SK-MEL-5 (cell line): ENCODE results near the gene ACOX3. TPM values are rescaled to one million over a fixed set of nuclear protein-coding genes. Genes with fewer than 3 reads are reported as not detected.
"Not testable (repeated sequence)": the region's sequence is repeated elsewhere in the genome, so short reads cannot be mapped to it uniquely, and the experiment has no call there.

Experiments
- DNase-seq: peaks from one replicate; pipeline ENCODE4 v3.0.0-alpha.2; 2016; ENCODE audit warnings: low read depth, low spot score
- in situ Hi-C: cut with HindIII; loops from 2 replicates; pipeline ENCODE4 v1.10.0; 2016; ENCODE audit warnings: low sequenced_read_pairs, high pct_unique_total_duplicates, low pct_unique_long_range_greater_than_20kb
- total RNA-seq: library from RNA; depleted of rRNA; stranded (reverse); fragments of >200 nt; shearing (Covaris generic); gene quantifications from 2 replicates; pipeline ENCODE4 v1.2.3, GENCODE V29; 2014

Gene ACOX3
- total RNA-seq, 1 experiment from 2014 or later: 11.9 TPM

DNA sequence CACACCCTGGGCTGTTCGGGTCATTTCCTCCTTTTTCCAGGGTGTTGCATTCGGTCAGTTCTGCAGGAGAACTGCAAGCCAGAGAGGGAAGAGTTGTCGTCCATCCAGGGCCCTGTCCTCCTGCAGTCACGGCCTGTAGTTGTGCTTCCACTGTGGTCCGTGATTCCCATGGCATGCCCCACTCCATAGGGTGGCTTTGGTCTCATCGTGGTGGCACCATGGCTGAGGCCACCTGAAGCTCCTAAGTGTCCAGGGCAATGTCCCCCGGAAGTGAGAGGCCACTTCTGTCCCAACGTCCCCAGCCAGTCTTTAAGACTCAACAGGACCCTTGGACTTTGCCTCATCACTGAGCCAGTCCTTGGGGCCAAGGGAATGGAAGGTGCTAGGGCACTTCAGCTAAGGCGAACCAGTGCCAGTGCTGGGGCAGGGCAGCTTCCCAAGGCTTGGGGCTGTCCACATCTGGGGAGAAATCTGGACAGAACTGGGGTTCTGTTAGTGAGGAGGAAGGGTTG is 87.3 kb downstream of the ACOX3 start:
- in situ Hi-C loops: no loop called here

DNA sequence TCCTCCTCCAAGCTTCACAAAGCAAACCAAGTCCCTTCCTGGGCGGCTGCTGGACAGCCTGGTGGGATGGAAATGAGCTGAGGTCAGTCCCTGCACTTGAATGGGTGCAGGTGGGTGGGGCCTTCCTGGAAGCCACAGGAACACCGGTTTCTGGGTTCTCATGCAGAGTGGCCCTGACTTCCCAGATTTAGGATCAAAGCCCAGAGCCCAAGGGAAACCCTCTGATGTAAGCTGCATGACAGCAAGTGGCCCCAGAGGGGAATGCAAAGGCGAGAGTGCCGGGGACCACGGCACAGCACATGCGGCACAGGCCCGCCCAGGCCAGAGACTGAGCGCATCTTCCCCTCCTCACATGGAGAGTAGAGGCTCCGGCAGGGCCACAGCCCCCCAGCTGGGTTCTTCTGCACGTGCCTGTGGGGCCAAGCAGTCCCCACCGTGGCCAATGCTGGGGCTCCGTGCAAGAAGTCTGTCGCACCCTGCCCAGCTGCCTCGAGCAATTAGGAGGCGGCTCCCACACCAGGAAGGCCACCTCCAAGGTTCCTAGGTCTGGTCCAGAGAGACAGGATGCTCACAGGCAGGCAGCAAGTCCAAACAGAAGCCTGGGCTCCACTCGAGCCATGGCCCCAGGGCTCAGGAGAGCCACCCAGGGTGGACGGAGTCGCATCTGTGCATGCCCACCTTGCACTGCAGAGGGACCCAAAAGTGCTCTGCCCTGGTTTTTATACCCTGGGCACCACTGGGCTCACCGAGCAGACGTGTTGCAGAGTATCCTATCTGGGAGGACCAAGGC is 88.0 kb downstream of the ACOX3 start:
- in situ Hi-C loops: no loop called here
- DNase-seq: no peak

More for the DNA sequence above, 87.3 kb downstream of the ACOX3 start:
- no peak for DNase-seq

DNA sequence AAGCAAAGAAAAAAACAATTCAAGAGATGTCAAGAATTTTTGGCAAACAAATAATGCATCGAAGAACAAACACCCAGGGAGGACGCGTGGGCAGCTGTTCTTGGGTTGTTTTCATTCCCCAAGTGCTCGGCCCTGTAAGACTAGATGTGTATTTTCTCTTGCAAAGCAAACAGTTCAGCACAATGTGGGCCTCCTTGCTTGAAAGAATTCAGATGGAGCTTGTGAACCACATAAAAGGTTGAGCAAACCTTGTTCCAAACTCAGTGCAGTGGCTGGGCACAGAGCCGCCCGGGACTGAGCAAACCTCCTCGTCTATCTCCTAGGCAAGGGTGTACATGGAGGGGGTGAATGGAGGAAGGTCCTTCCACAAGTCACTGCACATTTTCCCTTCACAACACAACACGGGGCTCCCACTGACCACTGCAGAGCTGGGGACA is 88.6 kb downstream of the ACOX3 start:
- DNase-seq: no peak
- in situ Hi-C loops: no loop called here

- in situ Hi-C loops: no loop called here
- DNase-seq: no peak
These were observed 89.6 kb downstream of the ACOX3 start for GRCh38 chr4:8350841-8351461.

GRCh38 chr4:8350352-8350751 is 90.2 kb downstream of the ACOX3 start:
- no peak for DNase-seq
- in situ Hi-C loops: no loop called here

DNA sequence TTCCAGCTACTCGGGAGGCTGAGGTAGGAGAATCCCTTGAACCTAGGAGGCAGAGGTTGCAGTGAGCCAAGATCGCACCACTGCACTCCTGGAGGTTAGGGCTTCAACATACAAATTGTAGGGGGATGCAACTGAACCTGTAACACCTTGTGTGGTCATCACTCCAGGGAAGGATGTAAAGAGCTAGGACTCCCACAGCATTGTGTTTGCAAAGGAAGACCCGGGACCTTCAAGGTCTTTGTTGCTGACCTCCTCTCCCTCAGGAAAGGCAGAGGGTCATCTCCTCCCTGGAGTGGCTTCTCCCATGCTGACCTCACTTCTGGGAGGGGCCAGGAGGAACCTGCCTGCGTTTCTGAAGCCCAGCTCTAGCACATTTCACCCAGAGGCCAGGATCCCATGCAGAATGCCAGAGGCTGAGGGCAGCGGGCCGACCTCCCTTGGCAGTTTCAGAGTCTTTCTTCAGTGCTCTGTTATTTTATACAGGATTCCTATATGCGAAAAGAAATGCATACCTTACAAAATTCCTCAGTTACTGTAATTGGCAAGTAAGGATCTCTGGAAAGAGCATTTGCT is 90.8 kb downstream of the ACOX3 start:
- in situ Hi-C loops: no loop called here
- no peak for DNase-seq

- in situ Hi-C loops, DNase-seq: not testable (repeated sequence)
These were observed 91.3 kb downstream of the ACOX3 start for GRCh38 chr4:8349236-8349635.

DNA sequence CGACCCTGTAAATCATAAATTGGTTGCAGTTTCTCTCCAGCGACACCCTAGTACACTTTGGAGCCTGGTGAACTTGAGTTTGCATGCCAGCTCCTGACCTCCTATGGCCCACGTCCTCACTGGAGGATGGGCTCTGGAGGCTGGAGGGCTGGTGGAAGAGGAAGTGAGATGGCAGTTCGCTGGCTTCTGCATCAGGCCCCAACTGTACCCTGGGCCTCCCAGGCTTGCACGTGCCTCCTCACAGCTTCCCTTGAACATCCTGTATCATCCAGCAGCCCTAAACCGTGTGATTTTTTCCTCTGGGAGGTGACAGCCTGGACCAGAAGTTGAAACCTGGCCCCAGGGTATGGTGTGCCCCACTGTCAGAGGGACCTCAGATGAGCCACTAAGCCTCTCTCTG is 92.5 kb downstream of the ACOX3 start:
- no peak for DNase-seq

DNA sequence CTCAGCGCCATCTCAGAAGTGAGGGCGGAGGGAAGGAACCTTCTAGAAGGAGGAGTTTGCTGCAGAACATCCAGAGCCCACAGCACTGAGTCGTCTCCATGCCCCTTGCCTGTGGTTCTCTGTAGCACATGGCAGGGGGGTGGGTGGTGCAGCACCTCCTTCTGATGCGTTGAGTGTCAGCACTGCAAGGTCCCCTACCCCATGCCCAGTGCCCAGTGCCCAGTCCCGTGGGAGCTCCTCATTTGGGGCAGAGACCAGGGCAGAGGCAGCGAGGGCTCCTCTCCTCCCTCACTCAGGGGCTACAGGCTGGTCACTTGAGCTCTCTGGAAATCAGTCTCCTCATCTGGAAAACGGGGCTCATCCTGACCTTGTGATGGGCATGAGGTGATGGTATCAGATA is 92.9 kb downstream of the ACOX3 start:
- no peak for DNase-seq
- in situ Hi-C loops: no loop called here

More for the DNA sequence above, 92.5 kb downstream of the ACOX3 start:
- in situ Hi-C loops: no loop called here

GRCh38 chr4:8346838-8347605 is 93.5 kb downstream of the ACOX3 start:
- in situ Hi-C loops: no loop called here
- no peak for DNase-seq

DNA sequence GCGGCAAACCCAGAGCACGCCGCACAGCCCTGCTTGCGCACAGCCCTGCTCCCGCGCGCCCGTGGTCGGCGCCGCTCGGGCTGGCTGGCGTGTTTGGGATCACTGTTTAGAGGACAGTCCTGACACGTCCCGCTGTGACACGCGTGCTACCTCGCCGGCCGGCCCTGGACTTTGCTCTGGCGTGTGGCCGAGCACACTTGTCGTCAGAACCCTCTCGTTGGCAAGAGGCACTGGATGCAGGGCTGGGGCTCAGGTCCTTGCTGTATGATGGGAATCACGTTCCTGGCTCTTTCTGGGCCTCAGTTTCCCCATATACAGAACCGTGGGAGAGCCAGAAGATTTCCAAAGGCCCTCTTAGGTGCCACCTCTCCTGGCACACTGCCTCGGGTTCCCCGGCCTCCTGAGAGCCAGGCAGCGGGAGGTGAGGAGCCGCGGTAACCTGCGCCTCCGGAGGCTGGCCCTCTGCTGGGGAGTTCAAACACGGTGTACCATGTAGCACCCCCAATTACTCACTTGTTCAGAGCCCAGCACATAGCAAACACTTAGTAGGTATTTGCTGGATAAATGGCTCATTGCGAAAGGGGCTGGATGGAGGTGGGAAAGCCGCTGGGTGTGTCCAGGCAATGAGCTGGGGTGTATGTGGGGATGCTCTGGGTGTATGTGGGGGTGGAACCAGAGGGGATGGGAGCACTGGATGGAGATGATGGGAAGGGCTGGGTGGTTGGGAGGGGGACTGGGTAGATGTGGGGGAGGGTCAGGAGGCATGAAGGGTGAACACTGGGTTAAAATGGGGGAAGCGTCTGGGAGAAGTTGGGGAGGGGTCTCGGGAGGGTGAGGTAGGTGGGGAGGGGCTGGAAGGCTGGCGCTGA is 94.3 kb downstream of the ACOX3 start:
- DNase-seq: no peak
- in situ Hi-C loops: no loop called here

DNA sequence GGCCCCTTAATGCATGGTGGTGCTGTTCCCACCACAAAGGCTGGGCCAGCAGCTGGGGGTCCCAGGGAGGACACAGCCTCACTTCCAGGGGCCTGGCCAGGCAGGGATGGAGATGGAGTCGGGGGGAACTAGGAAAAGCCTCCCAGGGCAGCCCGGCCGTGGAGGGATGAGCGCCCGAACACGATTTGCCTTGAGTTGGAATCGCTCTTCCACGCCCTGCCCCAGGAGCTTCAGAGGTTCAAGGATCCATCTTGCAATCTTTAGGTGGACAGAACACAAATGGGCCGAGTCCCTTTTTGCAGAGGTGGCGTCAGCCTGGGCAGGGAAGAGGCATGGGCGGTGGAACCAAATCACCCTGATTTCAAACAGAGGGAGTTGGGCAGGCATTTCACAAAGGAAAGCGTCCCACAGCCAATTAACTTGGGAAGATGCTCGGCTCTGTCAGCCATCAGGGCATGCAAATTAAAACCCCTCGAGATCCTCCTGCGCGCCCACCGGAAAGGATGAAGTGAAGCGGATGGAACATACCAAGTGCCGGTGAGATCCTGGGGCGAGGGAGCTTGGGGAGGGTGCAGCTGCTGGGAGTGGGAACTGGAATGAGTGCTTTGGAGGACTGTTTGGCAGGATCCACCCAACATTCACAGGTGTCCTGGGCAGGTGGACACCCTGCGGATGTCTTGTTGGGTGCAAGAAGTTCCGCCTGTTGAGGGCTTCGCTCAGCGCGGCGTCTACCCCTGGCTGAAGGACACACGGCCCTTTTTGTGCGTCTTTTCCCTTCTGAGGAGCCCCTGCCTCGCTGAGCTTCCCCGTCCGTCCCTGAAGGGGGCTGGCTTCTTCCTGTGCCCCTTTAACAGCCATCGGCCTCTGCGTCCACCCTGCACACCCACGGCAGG is 95.2 kb downstream of the ACOX3 start:
- DNase-seq: no peak

DNA sequence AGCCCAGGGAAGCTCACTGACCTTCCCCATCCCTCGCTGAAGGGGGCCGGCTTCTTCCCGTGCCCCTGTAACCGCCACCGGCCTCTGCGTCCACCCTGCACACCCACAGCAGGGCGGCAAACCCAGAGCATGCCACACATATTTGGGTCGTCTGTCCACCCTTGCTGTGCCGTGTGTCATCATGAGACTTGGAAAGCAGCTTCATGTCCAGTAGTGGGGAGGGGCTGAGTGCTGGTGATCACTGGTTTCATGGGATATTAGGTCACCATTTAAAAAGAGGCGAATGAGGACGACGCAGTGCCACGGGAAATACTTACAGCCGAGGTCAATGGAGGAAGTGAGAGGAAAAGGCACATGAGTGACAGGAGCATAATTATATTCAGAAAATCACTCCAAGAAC is 96.1 kb downstream of the ACOX3 start:
- DNase-seq: no peak
- in situ Hi-C loops: no loop called here

More for the DNA sequence above, 95.2 kb downstream of the ACOX3 start:
- in situ Hi-C loops: no loop called here

- in situ Hi-C loops: no loop called here
- DNase-seq: no peak
These were observed 96.6 kb downstream of the ACOX3 start for GRCh38 chr4:8343967-8344331.

- in situ Hi-C loops: no loop called here
- DNase-seq: no peak
These were observed 97.1 kb downstream of the ACOX3 start for GRCh38 chr4:8343262-8343966.
